AG09309 (cell line): ENCODE data around the gene RAPGEF4.
A peak's percentile ranks its signal among the peaks of the same experiment; 100 is the strongest.

ENCODE experiments used
- DNase-seq: peaks from one replicate; pipeline ENCODE4 v3.0.0-alpha.2; 2010; ENCODE audit warnings: low read depth
- H3K4me3 ChIP-seq: 2 replicates; pipeline ENCODE4 v1.5.1; 2011; ENCODE audit warnings: mild to moderate bottlenecking, low read depth, low read length, moderate library complexity; ENCODE audit not compliant: control insufficient read depth
- TF ChIP-seq, protein P1 (sequence below): IDR thresholded peaks from 2 replicates; pipeline ENCODE4 v1.5.1; 2011; ENCODE audit warnings: mild to moderate bottlenecking, low read depth, low read length, inconsistent platforms; ENCODE audit not compliant: insufficient read depth, control insufficient read depth; ENCODE audit errors: missing control alignments

Gene RAPGEF4

DNA sequence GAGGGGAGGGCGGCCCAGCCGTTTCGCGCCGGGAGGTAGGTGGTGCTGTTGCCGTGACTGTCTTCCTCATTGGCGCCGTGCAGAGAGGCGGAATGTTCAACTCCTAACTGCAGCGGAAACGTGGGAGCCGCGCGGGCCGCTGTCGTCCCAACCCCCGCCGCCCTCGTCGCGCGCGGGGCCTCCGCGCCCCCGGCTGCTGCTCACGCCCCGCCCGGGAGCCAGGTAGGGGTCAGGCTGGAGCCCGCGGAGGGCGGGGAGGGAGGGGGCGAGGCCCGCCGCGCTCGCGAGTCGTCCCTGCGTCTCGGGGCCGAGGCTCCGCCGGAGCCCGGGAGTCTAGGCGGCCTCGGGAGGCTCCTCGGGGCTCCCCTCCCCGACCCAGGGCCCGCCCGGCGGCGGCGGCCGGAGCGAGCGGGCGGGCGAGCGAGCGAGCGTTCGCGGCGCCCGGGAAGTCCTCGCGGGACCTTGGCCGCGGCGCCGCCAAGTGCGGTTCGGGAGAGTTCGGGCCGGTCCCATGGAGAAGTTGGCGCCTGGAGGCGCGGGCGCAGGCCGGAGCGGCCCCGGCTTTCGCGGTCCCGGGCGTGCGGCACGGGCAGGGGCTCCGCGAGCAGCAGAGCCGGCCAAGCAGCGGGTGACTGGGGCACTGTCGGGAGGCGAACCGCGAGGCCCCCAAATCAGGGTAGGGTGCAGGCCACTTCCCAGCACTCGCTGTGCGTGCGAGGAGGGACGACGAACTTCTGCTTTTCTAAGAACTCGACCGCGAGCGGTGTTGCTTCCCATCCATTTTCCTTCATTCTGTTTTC, 340.3 kb downstream of the RAPGEF4 start, which contains the start of gene MAP3K20:
Gene MAP3K20, plus strand, starts transcription at position 66 of the 800 bp plus-strand sequence. CDS start 15,186 bp downstream, outside the sequence.
- DNase-seq: no peak
- TF ChIP-seq, protein P1, sequence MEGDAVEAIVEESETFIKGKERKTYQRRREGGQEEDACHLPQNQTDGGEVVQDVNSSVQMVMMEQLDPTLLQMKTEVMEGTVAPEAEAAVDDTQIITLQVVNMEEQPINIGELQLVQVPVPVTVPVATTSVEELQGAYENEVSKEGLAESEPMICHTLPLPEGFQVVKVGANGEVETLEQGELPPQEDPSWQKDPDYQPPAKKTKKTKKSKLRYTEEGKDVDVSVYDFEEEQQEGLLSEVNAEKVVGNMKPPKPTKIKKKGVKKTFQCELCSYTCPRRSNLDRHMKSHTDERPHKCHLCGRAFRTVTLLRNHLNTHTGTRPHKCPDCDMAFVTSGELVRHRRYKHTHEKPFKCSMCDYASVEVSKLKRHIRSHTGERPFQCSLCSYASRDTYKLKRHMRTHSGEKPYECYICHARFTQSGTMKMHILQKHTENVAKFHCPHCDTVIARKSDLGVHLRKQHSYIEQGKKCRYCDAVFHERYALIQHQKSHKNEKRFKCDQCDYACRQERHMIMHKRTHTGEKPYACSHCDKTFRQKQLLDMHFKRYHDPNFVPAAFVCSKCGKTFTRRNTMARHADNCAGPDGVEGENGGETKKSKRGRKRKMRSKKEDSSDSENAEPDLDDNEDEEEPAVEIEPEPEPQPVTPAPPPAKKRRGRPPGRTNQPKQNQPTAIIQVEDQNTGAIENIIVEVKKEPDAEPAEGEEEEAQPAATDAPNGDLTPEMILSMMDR: peak; percentile 41
- H3K4me3 ChIP-seq: peak within 1 kb of the TSS; percentile 66

DNA sequence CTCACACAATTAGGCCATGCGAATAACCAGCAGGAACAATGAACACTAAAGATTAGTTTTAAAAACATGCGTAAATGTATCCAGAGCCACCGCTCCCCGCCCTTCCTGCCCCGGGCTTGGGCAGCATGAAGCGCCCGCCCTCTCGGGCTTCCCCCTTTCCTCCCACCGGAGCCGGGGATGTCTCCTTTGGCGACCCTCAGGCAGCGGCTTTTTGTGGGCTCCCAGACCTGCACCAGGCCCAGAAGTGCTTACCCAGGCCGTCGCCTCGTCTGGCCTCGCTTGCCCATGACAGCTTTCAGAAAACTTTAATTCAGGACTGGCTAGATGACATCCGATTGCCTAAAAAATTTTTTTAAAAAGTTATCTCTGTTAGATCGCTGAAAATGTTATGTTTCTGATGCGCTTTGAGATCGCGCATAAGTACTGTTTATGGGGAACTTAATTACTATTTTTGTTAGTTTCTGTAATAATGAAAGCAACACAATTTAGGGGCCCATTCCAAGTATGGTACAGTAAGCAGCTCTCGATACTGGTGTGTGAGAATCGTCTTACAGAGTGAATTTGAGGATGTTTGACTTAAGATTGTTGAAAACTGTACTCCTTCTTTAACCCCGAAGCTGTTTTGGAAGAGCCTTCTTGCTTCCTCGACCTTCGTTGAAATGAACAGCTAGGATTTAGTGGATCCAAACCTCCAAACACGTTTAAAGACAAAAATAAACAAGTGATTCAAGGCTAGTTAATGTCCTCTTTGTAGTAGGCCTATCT, 341.1 kb downstream of the RAPGEF4 start:
- no peak for DNase-seq
- peak overlapping the region; percentile 66 for H3K4me3 ChIP-seq
- TF ChIP-seq, protein P1: no peak

DNA sequence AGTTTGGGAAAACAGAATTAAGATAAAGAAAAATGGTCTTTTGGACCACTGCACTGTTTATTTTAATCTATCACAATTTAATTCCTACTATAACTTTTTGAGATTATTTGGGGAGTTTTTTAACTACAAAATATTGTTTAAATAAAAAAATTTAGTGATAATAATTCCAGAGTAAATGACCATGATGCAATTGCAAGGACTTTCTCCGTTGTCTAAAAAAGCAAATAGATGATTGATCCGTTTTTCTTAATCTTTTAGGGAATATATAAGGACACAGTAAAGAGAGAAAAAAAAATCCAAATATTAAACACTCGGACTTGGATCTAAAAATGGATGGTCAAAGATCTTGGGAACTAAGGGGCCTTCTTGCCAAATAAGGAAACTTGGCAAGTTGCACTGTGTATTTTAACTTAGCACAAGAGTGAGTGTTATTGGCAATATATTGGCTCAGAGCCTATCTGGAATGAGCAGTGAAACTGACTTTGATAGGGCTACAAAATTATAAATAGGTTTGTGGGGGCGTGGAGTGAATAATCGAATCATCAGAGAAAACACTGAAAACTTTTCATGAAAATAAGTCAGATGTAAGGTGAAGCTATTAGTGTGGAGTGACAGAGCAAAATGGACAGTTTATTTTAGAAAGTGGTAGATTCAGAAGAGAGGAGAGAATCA, 342.0 kb downstream of the RAPGEF4 start:
- TF ChIP-seq, protein P1: no peak
- DNase-seq: no peak
- no peak overlapping the region; the same call in 1 of the 2 replicates for H3K4me3 ChIP-seq

DNA sequence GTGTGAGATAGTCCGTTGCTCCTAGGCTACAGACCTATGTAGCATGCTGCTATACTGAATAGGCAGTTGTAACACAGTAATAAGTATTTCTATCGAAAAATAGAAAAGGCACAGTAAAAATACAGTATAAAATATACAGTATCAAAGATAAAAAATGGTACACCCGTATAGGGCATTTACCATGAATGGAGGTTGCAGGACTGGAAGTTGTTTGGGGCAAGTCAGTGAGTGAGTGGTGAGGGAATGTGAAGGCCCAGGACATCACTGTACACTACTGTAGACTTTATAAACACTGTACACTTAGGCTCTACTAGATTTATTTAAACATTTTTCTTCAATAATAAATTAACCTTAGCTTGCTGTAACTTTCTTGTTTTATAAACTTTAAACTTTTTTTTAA, 343.5 kb downstream of the RAPGEF4 start:
- TF ChIP-seq, protein P1: no peak
- DNase-seq: no peak
- H3K4me3 ChIP-seq: no peak overlapping the region

DNA sequence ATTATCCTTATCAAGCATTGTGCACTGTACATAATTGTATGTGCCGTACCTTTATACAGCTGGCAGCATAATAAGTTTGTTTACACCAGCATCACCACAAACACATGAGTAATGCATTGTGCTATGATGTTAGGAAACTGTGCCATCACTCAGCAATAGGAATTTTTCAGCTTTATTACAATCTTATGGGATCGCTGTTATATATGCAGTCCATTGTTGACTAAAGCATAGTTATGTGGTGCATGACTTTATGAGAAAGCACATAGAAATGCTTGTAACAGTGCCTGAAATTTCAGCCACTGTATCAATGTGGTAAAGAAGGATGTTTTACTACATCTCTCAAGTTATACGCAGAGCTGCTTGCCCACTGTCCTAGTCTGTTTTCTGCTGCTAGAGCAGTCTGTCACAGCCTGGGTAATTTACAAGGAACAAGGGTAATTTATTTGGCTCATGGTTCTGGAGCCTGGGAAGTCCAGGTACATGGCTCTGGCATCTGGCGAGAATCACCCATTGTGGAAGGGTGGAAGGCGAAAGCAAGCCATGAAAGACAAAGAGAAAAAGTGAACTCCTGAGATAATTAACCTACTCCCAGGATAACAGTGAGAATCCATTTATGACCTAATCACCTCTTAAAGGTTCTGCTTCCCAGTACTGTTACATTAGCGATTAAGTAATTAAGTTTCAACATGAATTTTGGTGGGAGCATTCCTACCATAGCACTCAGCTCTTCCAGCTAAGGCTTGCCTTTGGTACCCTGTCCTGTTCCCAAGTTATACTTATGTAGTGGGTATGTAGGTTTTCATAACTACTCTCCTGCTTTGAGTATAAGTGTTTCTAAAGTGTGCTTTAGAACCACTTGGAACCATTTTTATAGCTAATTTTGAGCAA, 344.6 kb downstream of the RAPGEF4 start:
- TF ChIP-seq, protein P1: no peak
- H3K4me3 ChIP-seq: no peak overlapping the region
- DNase-seq: peak; percentile 95
